HG03103 (cell line): ENCODE data around the gene ZNF217.
"Not testable (repeated sequence)": the region's sequence is repeated elsewhere in the genome, so short reads cannot be mapped to it uniquely, and the experiment has no call there.

Experiments
- ATAC-seq: cut with Tn5 transposase; IDR thresholded peaks from one replicate; pipeline ENCODE4 v1.9.1; 2021; ENCODE audit warnings: low read depth; ENCODE audit not compliant: unreplicated experiment

The ZNF217 gene

GRCh38 chr20:53622247-53623133 lies 28.9 kb upstream of the ZNF217 start:
- ATAC-seq: no peak

GRCh38 chr20:53621482-53622246 lies 28.0 kb upstream of the ZNF217 start:
- no peak for ATAC-seq

GRCh38 chr20:53618490-53619000 lies 24.9 kb upstream of the ZNF217 start:
- not testable (repeated sequence) for ATAC-seq

- no peak for ATAC-seq
These were observed 24.3 kb upstream of the ZNF217 start for GRCh38 chr20:53617791-53618489.

- ATAC-seq: not testable (repeated sequence)
These were observed 22.9 kb upstream of the ZNF217 start for GRCh38 chr20:53616489-53616888.

- no peak for ATAC-seq
These were observed 20.1 kb upstream of the ZNF217 start for GRCh38 chr20:53613748-53614147.

- not testable (repeated sequence) for ATAC-seq
These were observed 18.6 kb upstream of the ZNF217 start for GRCh38 chr20:53612289-53612688.

GRCh38 chr20:53611449-53611894 lies 17.8 kb upstream of the ZNF217 start:
- no peak for ATAC-seq

- ATAC-seq: no peak
These were observed 16.1 kb upstream of the ZNF217 start for GRCh38 chr20:53609491-53610445.

- no peak for ATAC-seq
These were observed 15.1 kb upstream of the ZNF217 start for GRCh38 chr20:53608456-53609452.

- ATAC-seq: no peak
These were observed 14.4 kb upstream of the ZNF217 start for GRCh38 chr20:53608071-53608455.

GRCh38 chr20:53606364-53606985 lies 12.8 kb upstream of the ZNF217 start:
- ATAC-seq: no peak

- ATAC-seq: not testable (repeated sequence)
These were observed 11.8 kb upstream of the ZNF217 start for GRCh38 chr20:53605401-53605800.

- not testable (repeated sequence) for ATAC-seq
These were observed 11.2 kb upstream of the ZNF217 start for GRCh38 chr20:53604846-53605245.

- no peak for ATAC-seq
These were observed 9.0 kb upstream of the ZNF217 start for GRCh38 chr20:53602661-53603060.

- no peak for ATAC-seq
These were observed 6.4 kb upstream of the ZNF217 start for GRCh38 chr20:53599910-53600632.

GRCh38 chr20:53599378-53599777 lies 5.7 kb upstream of the ZNF217 start:
- ATAC-seq: no peak
